ENCODE data around the gene DLEC1.

GRCh38 chr3:38102444-38102814, 63.4 kb downstream of the DLEC1 start:
- TF ChIP-seq POLR2AphosphoS5 (IDR thresholded peaks at IDR 0.05) (no peak), EP300 (IDR thresholded peaks at IDR 0.05) (no peak), CTCF (IDR thresholded peaks at IDR 0.05) (no peak), POLR2A (IDR thresholded peaks at IDR 0.05) (no peak)

Measured in suprapubic skin (tissue), 4 donors.